ENCODE measurements around the gene NAPA.

DNA sequence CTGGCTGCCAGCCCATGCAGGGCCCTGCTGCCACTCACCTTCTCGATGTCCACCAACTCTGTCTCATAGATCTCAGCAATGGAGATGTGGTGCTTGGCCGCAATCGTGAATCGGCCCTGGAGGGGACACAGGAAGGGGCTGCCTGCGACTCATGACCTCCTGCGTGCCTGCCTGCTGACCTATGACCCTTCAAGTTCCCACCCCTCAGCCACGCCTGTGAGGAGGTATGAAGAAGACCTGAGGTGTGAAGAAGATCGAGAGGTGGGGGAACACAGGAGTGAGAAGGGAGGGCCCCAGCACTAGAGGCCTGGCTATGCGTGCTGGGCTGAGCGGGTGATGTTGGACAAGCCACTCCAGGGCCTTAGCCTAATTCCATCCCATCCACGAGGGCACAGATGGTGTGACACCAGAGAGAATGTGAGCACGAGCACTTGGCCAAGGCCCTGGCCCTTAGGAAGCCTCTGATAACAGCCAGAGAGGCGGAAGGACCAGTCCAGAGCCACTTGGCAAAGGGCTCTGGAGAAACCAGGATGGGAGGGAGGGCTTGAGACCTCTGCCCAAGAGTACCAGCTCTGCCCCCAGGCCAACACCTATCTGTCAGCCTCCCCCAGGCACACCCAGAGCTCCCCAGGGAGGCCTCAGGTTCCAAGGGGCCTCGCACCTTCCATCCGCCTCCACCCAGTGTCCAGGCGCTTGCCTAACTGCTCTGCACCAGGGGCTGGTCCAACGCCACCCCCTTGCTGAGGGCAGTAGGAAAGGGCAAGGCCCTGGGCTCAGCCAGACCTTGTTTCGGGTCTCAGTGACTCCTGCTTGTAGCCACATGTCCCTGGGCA is 21.3 kb downstream of the NAPA start:
- TF ChIP-seq, protein P1, sequence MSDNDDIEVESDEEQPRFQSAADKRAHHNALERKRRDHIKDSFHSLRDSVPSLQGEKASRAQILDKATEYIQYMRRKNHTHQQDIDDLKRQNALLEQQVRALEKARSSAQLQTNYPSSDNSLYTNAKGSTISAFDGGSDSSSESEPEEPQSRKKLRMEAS (CRISPR knock-in tag; IDR thresholded peaks at IDR 0.05): no peak
- TF ChIP-seq, protein P2, sequence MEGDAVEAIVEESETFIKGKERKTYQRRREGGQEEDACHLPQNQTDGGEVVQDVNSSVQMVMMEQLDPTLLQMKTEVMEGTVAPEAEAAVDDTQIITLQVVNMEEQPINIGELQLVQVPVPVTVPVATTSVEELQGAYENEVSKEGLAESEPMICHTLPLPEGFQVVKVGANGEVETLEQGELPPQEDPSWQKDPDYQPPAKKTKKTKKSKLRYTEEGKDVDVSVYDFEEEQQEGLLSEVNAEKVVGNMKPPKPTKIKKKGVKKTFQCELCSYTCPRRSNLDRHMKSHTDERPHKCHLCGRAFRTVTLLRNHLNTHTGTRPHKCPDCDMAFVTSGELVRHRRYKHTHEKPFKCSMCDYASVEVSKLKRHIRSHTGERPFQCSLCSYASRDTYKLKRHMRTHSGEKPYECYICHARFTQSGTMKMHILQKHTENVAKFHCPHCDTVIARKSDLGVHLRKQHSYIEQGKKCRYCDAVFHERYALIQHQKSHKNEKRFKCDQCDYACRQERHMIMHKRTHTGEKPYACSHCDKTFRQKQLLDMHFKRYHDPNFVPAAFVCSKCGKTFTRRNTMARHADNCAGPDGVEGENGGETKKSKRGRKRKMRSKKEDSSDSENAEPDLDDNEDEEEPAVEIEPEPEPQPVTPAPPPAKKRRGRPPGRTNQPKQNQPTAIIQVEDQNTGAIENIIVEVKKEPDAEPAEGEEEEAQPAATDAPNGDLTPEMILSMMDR (IDR thresholded peaks at IDR 0.05): no peak
- TF ChIP-seq ZNF671 (CRISPR knock-in tag; IDR thresholded peaks at IDR 0.05): no peak
